ENCODE measurements around the gene FGF3. TPM values are rescaled to one million over a fixed set of nuclear protein-coding genes. Genes with fewer than 3 reads are reported as not detected.

The FGF3 gene
- polyA plus RNA-seq, 1 of the 3 experiments (the other 2 are of a cell fraction), result not detected

- H3K9ac ChIP-seq, result no peak overlapping the region
- POLR2A ChIA-PET, result interaction anchor here (0.5 kb wide), 1 partner anchor 39 kb away, joined by 3 read pairs; no protein-coding TSS in a partner anchor
- no peaks in the 10 kb centered on the region for H3K27me3 ChIP-seq (ENCODE audit: insufficient read depth)
- CTCF ChIA-PET, result interaction anchor here (1.0 to 2.1 kb wide), 3 partner anchors 21 to 52 kb away, joined by 3 to 8 read pairs (median 3); no protein-coding TSS in a partner anchor
- WGBS (ENCODE audit: low lambda C conversion rate), result 55% methylated on average over 2 of the region's 3 CpGs
- H3K27ac ChIP-seq (ENCODE audit: low read depth in 2 of 2, low read length in 1 of 2), result no peak overlapping the region
- no peaks in the 10 kb centered on the region for H3K9me3 ChIP-seq
- no peaks in the 10 kb centered on the region; a peak in 1 of 4 replicates for H3K4me1 ChIP-seq (ENCODE audit: control insufficient read depth in 1 of 2, insufficient read depth in 2 of 2, low read depth in 1 of 2, low read length in 1 of 2)
- H3K36me3 ChIP-seq (replicated peaks in 1 of 2; ENCODE audit: control insufficient read depth in 1 of 2, insufficient read depth in 2 of 2, low read length in 1 of 2), result no peaks in the 10 kb centered on the region
- H2AFZ ChIP-seq (ENCODE audit: low read depth), result no peak overlapping the region
- no peak for TF ChIP-seq RAD21 (IDR thresholded peaks at IDR 0.05; ENCODE audit: low read length)
- TF ChIP-seq SMC3 (IDR thresholded peaks at IDR 0.05; ENCODE audit: low read depth, low read length), result no peak
- H3K79me2 ChIP-seq (ENCODE audit: insufficient read depth), result no peaks in the 10 kb centered on the region
- H3K4me3 ChIP-seq (ENCODE audit: low read depth in 2 of 2, low read length in 1 of 2), result no peak overlapping the region
- H3K4me2 ChIP-seq, result no peak overlapping the region
- H3K9me2 ChIP-seq, result no peaks in the 10 kb centered on the region
- H4K20me1 ChIP-seq (ENCODE audit: insufficient read depth), result no peaks in the 10 kb centered on the region
- no peak for DNase-seq
- H3F3A ChIP-seq (replicated peaks; ENCODE audit: insufficient read depth), result no peaks in the 10 kb centered on the region
Measured at GRCh38 chr11:69866648-69867047, 47.4 kb upstream of the FGF3 start.

- DNase-seq, result no peak
- H3K9ac ChIP-seq, result no peak overlapping the region
- CTCF ChIA-PET, result interaction anchor here (0.7 to 2.1 kb wide), 3 partner anchors 22 to 53 kb away, joined by 3 to 8 read pairs (median 3); no protein-coding TSS in a partner anchor
- POLR2A ChIA-PET, result no interaction called here
- H3F3A ChIP-seq (replicated peaks; ENCODE audit: insufficient read depth), result no peaks in the 10 kb centered on the region
- no peaks in the 10 kb centered on the region for H3K27me3 ChIP-seq (ENCODE audit: insufficient read depth)
- no peak overlapping the region for H2AFZ ChIP-seq (ENCODE audit: low read depth)
- no peaks in the 10 kb centered on the region for H4K20me1 ChIP-seq (ENCODE audit: insufficient read depth)
- no peaks in the 10 kb centered on the region for H3K79me2 ChIP-seq (ENCODE audit: insufficient read depth)
- no peaks in the 10 kb centered on the region for H3K9me3 ChIP-seq
- no peak for TF ChIP-seq TCF12 (IDR thresholded peaks at IDR 0.05)
- TF ChIP-seq NRF1 (IDR thresholded peaks at IDR 0.05; ENCODE audit: low read depth, low read length), result no peak
- TF ChIP-seq, protein P1, sequence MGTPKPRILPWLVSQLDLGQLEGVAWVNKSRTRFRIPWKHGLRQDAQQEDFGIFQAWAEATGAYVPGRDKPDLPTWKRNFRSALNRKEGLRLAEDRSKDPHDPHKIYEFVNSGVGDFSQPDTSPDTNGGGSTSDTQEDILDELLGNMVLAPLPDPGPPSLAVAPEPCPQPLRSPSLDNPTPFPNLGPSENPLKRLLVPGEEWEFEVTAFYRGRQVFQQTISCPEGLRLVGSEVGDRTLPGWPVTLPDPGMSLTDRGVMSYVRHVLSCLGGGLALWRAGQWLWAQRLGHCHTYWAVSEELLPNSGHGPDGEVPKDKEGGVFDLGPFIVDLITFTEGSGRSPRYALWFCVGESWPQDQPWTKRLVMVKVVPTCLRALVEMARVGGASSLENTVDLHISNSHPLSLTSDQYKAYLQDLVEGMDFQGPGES (IDR thresholded peaks at IDR 0.05; ENCODE audit: low read depth, low read length), result no peak
- no peaks in the 10 kb centered on the region for H3K9me2 ChIP-seq
- no peak overlapping the region for H3K4me2 ChIP-seq
- no peaks in the 10 kb centered on the region for H3K36me3 ChIP-seq (replicated peaks in 1 of 2; ENCODE audit: control insufficient read depth in 1 of 2, insufficient read depth in 2 of 2, low read length in 1 of 2)
- 70% methylated on average over 5 of the region's 5 CpGs for WGBS (ENCODE audit: low lambda C conversion rate)
- no peaks in the 10 kb centered on the region; a peak in 1 of 4 replicates for H3K4me1 ChIP-seq (ENCODE audit: control insufficient read depth in 1 of 2, insufficient read depth in 2 of 2, low read depth in 1 of 2, low read length in 1 of 2)
- H3K4me3 ChIP-seq (ENCODE audit: low read depth in 2 of 2, low read length in 1 of 2), result no peak overlapping the region
- no peak overlapping the region for H3K27ac ChIP-seq (ENCODE audit: low read depth in 2 of 2, low read length in 1 of 2)
Measured at GRCh38 chr11:69865707-69866106, 46.5 kb upstream of the FGF3 start.

- no peak overlapping the region for H3K27ac ChIP-seq (ENCODE audit: low read depth in 2 of 2, low read length in 1 of 2)
- H3K36me3 ChIP-seq (replicated peaks in 1 of 2; ENCODE audit: control insufficient read depth in 1 of 2, insufficient read depth in 2 of 2, low read length in 1 of 2), result no peaks in the 10 kb centered on the region
- H3K9ac ChIP-seq, result no peak overlapping the region
- H3K27me3 ChIP-seq (ENCODE audit: insufficient read depth), result peaks cover 6% of the 10 kb centered on the region; the same call in 1 of the 2 replicates
- H3K9me2 ChIP-seq, result no peaks in the 10 kb centered on the region
- WGBS (ENCODE audit: low lambda C conversion rate), result 76% methylated on average over 16 of the region's 27 CpGs
- no peaks in the 10 kb centered on the region for H3K79me2 ChIP-seq (ENCODE audit: insufficient read depth)
- H3K4me2 ChIP-seq, result no peak overlapping the region
- H3F3A ChIP-seq (replicated peaks; ENCODE audit: insufficient read depth), result no peaks in the 10 kb centered on the region
- CTCF ChIA-PET, result interaction anchor here (0.6 to 2.3 kb wide), 3 partner anchors 22 to 305 kb away, joined by 3 to 8 read pairs (median 3); no protein-coding TSS in a partner anchor
- H3K9me3 ChIP-seq, result no peaks in the 10 kb centered on the region
- no peaks in the 10 kb centered on the region for H4K20me1 ChIP-seq (ENCODE audit: insufficient read depth)
- no peak overlapping the region for H2AFZ ChIP-seq (ENCODE audit: low read depth)
- POLR2A ChIA-PET, result no interaction called here
- no peaks in the 10 kb centered on the region; a peak in 1 of 4 replicates for H3K4me1 ChIP-seq (ENCODE audit: control insufficient read depth in 1 of 2, insufficient read depth in 2 of 2, low read depth in 1 of 2, low read length in 1 of 2)
- no peak overlapping the region for H3K4me3 ChIP-seq (ENCODE audit: low read depth in 2 of 2, low read length in 1 of 2)
- peak; percentile 12 for DNase-seq
- no peak for TF ChIP-seq GATA2 (CRISPR knock-in tag; IDR thresholded peaks at IDR 0.05)
- TF ChIP-seq CTCF (IDR thresholded peaks at IDR 0.05), result no peak
- no peak for TF ChIP-seq MEF2A (IDR thresholded peaks at IDR 0.05; ENCODE audit: borderline replicate concordance, low read depth)
- TF ChIP-seq REST (IDR thresholded peaks at IDR 0.05; ENCODE audit: low read depth, low read length), result no peak
- TF ChIP-seq, protein P2, sequence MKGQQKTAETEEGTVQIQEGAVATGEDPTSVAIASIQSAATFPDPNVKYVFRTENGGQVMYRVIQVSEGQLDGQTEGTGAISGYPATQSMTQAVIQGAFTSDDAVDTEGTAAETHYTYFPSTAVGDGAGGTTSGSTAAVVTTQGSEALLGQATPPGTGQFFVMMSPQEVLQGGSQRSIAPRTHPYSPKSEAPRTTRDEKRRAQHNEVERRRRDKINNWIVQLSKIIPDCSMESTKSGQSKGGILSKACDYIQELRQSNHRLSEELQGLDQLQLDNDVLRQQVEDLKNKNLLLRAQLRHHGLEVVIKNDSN (IDR thresholded peaks at IDR 0.05; ENCODE audit: borderline replicate concordance, low read depth), result no peak
- no peak for TF ChIP-seq TCF12 (IDR thresholded peaks at IDR 0.05)
Measured at GRCh38 chr11:69864686-69865661, 45.8 kb upstream of the FGF3 start.
